NK-92 (cell line): ENCODE measurements around the gene PTGES3.
A peak's percentile ranks its signal among the peaks of the same experiment; 100 is the strongest.
"Not testable (repeated sequence)": the region's sequence is repeated elsewhere in the genome, so short reads cannot be mapped to it uniquely, and the experiment has no call there.

Source experiments
- DNase-seq: peaks from one replicate; lab custom pipeline; 2025; ENCODE audit not compliant: unreplicated experiment; lab: John Stamatoyannopoulos, UW

PTGES3 gene, protein sequence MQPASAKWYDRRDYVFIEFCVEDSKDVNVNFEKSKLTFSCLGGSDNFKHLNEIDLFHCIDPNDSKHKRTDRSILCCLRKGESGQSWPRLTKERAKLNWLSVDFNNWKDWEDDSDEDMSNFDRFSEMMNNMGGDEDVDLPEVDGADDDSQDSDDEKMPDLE

GRCh38 chr12:56688129-56688845, at the start of gene PTGES3:
TSS of gene PTGES3 (minus strand) at chr12:56688284. CDS start at chr12:56687999, 285 bp downstream.
- DNase-seq, result peak; percentile 82

DNA sequence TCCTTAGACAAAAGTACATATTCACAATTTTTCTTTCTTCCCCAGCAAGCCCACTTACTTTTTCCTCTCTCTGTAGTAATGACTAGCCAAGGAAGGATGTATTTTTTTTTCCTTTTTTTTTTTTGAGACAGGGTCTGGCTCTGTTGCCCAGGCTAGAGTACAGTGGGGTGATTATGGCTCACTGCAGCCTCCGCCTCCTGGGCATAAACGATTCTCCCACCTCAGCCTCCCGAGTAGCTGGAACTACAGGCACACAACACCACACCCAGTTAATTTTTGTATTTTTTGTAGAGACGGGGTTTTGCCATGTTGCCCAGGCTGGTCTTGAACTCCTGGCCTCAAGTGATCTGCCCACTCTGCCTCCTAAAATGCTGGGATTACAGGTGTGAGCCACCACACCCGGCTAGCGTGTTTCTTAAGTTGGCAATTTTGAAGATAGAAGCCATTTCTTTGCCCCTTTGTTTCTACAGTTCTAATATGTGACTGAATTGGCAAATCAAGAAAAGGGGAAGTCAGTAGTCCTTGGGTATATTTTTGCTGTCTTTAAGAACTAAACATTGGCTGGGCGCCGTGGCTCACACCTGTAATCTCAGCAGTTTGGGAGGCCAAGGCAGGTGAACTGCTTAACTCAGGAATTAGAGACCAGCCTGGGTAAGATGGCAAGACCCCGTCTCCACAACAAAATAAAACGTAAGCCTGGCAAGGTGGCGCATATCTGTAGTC, 40.2 kb upstream of the PTGES3 start:
- no peak for DNase-seq

GRCh38 chr12:56726196-56726675, 38.2 kb upstream of the PTGES3 start:
- not testable (repeated sequence) for DNase-seq

- no peak for DNase-seq
Observed at GRCh38 chr12:56725723-56726102, 37.6 kb upstream of the PTGES3 start.

DNA sequence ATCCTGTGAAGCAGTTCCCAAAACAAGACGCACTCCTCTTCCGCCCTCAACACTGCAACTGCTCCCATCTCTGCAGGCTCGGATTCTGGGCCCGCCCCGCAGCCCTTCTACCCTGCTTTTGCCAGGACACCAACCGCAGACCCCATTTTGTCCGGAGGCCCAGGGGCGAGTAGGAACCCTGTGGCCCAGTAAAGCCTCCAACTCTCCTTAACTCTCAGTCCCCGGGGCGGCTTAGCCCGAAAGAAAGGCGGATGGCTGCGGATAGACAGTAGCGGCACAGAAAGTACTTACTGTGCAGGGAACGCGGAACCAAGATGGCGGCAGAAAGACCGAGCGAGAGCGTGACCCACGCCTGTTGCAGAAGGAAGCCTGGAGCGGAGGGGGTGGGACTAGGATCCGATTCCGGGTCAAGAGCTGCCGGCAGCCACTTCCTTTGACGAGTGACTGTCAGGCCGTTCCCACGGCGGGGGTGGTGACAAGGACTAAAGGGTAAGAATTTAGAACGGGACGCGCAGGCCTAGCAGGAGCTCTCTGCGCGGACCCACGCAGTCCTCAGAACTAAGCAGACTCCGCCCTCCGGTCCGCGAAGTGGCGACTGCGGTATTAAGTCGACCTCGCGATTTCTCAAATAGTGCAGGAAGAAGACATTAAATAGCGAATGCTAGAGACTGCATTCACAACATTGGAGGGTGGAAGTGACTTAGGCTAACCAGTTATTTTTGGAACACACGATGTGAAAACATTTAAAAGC, 37.1 kb upstream of the PTGES3 start, which contains the start of gene NACA:
Gene NACA, minus strand, starts transcription at position 328 of the 751 bp plus-strand sequence. CDS start 778 bp downstream, outside the sequence.
- peak; percentile 85 for DNase-seq

- no peak for DNase-seq
Observed at GRCh38 chr12:56724701-56724971, 36.6 kb upstream of the PTGES3 start.

DNA sequence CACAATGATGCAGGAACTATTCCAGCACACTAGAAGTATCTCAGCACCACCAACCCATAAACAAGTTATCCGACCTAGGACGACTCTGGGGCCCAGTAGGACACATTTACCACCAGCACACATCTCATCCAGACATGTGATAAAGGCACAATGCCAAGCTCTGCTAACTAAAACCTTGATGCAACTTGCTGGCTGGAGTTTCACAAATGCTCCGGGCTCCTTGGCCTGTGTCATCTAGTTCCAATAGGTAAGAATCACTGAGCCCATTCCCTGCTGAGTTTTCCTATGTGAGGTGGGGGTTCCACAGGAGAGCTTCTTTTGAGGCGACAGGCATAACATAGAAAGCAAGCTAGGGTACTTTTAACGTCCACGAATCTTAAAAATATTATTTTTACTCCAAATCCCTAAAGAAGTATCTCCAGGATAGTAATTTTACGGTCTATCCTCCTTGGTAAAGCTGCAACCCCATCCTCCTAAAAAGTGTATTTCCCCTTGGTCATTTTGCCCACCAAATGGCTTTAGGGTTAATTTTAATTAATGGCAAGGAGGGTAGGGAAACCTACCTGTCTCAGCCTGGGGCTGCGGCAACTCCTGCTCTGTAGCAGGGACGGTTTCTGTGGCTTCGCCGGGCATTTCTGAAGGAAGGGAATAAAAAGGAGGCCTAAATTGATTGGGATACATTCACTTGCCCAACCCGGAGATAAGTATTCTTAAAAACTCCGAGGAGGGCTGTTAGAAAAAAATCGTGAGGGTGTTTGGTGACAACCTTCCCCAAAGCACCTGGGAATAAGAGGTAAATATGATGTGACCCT, 36.0 kb upstream of the PTGES3 start:
- no peak for DNase-seq

DNA sequence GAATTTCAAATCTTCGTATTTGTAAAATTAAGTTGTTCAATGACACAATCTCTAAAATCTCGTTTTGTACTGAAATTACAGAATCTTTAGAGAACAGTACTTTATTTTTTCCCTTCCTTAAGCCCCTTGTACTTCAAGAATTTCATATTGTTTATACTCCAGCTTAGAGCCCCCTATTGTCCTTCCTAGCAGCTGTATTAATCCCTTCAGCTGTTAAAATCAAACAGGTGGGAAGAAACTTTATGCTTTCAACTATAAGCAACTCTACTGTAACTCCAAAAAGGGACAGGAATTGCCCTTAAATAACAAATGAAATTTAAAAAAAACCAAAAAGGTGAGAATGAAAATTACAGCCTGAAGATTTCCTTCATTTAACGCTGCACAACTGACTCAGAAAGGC, 35.3 kb upstream of the PTGES3 start:
- DNase-seq, result no peak

- DNase-seq, result no peak
Observed at GRCh38 chr12:56722832-56723231, 34.7 kb upstream of the PTGES3 start.

DNA sequence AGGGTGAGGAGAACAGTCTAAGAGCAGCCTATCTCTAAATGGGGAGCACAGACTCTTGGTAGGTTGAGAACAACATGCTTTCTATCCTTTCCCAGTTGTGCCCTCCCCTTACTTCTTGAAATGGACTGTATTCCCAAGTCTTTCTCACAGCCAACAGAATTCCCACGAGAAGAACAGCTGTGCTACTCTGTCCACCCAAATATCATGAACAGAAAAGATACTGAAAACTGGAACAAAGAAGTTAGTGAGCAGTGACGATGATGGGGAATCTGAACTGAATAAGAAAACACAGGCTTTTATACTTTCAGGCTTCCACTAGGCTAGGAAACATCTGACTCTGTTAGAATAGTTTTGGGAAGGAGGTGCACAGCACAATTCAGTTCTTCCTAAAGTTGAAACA, 33.6 kb upstream of the PTGES3 start:
- no peak for DNase-seq

DNA sequence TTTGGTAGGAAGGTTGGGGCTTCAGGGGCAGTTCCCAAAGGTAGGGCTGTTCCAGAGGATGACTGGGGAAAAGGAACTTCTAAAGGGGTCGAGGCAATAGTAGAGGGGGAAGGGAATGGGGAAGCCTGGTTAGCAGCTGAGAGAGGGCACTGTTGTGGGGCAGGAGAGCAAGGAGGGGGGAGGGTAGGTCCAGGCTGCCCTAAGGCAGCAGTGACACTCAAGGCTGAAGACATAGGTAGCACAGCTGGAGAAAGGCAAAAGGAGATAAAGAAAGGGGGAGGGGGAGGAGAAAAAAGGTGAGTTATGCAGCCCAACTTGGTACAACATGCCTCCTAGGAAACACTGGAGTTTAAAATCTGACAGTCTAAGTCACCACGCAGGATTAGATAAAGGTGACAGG, 33.1 kb upstream of the PTGES3 start:
- no peak for DNase-seq

- no peak for DNase-seq
Observed at GRCh38 chr12:56720731-56721151, 32.7 kb upstream of the PTGES3 start.

DNA sequence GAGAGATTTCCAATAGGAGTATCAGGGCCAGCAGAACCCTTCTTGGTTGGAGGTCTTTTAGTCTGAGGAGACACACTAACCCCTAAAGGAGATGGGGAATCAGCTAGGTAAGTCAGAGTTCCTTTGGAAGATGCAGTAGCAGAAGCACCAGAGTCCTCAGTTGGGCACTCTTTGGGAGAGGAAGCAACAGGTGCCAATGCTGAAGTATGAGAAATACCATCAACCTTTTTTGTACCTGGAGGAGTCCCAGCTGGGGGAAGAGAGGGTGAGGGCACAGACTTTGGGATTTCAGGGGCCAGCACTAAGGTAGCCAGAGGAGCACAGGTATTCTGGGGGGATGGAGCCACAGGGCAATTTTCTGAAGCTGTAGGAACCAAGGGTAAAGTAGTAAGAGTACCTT, 31.0 kb upstream of the PTGES3 start:
- no peak for DNase-seq

GRCh38 chr12:56718636-56719035, 30.6 kb upstream of the PTGES3 start:
- no peak for DNase-seq

GRCh38 chr12:56718149-56718548, 30.1 kb upstream of the PTGES3 start:
- DNase-seq, result no peak

- no peak for DNase-seq
Observed at GRCh38 chr12:56716933-56717880, 29.1 kb upstream of the PTGES3 start.

DNA sequence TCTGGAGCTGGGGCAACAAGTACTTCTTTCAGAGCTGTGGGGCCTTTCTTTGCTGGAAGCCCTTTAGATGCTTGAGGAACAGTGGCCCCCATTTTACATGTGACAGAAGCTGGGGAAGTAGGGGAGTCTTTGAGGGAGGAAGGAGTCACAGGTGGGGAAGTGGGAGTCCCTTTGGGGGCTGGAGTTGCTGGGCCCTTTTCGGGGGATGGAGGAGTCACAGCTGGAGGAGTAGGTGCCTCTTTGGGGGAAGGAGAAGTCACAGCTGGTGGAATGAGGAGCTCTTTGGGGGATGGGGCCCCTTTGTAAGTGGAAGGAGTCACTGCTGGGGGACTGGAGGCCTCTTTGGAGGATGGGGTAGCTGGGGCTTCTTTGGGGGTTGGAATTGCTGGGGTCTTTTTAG, 28.4 kb upstream of the PTGES3 start:
- no peak for DNase-seq

- no peak for DNase-seq
Observed at GRCh38 chr12:56715798-56716197, 27.7 kb upstream of the PTGES3 start.

GRCh38 chr12:56714431-56714929, 26.4 kb upstream of the PTGES3 start:
- DNase-seq, result no peak
